Keratinocyte (primary cell): Measurements from ENCODE around the gene ARL15. TPM values are rescaled to one million over a fixed set of nuclear protein-coding genes. Genes with fewer than 3 reads are reported as not detected.

Source experiments
- DNase-seq: peaks from one replicate; pipeline ENCODE4 v3.0.0-alpha.2; 2011; ENCODE audit warnings: low read depth, missing footprints, low spot score
- FAIRE-seq: peaks from 2 replicates; lab custom pipeline; 2011; peaks lifted over from hg19 to GRCh38; lab: Jason Lieb, UNC
- H2AFZ ChIP-seq: 2 replicates; pipeline ENCODE4 v1.6.0; 2012; ENCODE audit warnings: low read length, control low read depth, inconsistent platforms; ENCODE audit not compliant: control insufficient read depth
- H3K27ac ChIP-seq: 2 replicates; pipeline ENCODE4 v1.5.1; 2011; ENCODE audit warnings: low read length; ENCODE audit not compliant: control insufficient read depth, insufficient read depth
- H3K27me3 ChIP-seq: 3 replicates; pipeline ENCODE4 v1.6.0; 2011; ENCODE audit warnings: low read length; ENCODE audit not compliant: control insufficient read depth, insufficient read depth; ENCODE audit errors: extremely low read depth
- H3K36me3 ChIP-seq, 2 experiments: 2 replicates in 1 of 2; 3 replicates in 1 of 2; pipeline ENCODE4 v1.5.1; 2011; ENCODE audit warnings: low read length in 2 of 2, mild to moderate bottlenecking in 1 of 2; ENCODE audit not compliant: control insufficient read depth in 2 of 2, insufficient read depth in 2 of 2; ENCODE audit errors: extremely low read depth in 1 of 2
- H3K4me1 ChIP-seq: 3 replicates; pipeline ENCODE4 v1.5.1; 2011; ENCODE audit warnings: low read length; ENCODE audit not compliant: control insufficient read depth, insufficient read depth; ENCODE audit errors: extremely low read depth
- H3K4me2 ChIP-seq: 3 replicates; pipeline ENCODE4 v1.6.0; 2011; ENCODE audit warnings: low read depth, low read length; ENCODE audit not compliant: control insufficient read depth, insufficient read depth; ENCODE audit errors: extremely low read depth
- H3K4me3 ChIP-seq, 3 experiments: fragments of 200-600 bp in 1 of 3; sonication (generic) in 1 of 3; 2 replicates in 2 of 3; 3 replicates in 1 of 3; pipeline ENCODE4 v1.5.1; 2011 to 2016; ENCODE audit warnings: low read length in 3 of 3, mild to moderate bottlenecking in 3 of 3, control low read depth in 2 of 3, inconsistent platforms in 1 of 3, low read depth in 1 of 3, mixed read lengths in 1 of 3, mixed run types in 1 of 3, moderate library complexity in 1 of 3; ENCODE audit not compliant: control insufficient read depth in 2 of 3, insufficient read depth in 2 of 3; ENCODE audit errors: extremely low read depth in 1 of 3
- H3K79me2 ChIP-seq: 2 replicates; pipeline ENCODE4 v1.6.0; 2012; ENCODE audit warnings: low read length; ENCODE audit not compliant: control insufficient read depth, insufficient read depth
- H3K9ac ChIP-seq: 3 replicates; pipeline ENCODE4 v1.6.0; 2011; ENCODE audit warnings: low read length; ENCODE audit not compliant: control insufficient read depth, insufficient read depth; ENCODE audit errors: extremely low read depth
- H3K9me1 ChIP-seq: 3 replicates; pipeline ENCODE4 v1.6.0; 2011; ENCODE audit warnings: low read length; ENCODE audit not compliant: control insufficient read depth, insufficient read depth; ENCODE audit errors: extremely low read depth
- H3K9me3 ChIP-seq: 2 replicates; pipeline ENCODE4 v1.5.1; 2012; ENCODE audit warnings: low read depth, low read length; ENCODE audit not compliant: control insufficient read depth
- H4K20me1 ChIP-seq: 3 replicates; pipeline ENCODE4 v1.6.0; 2011; ENCODE audit warnings: low read length; ENCODE audit not compliant: control insufficient read depth, insufficient read depth; ENCODE audit errors: extremely low read depth
- CTCF ChIP-seq, 3 experiments: IDR thresholded peaks in 1 of 3; conservative IDR thresholded peaks in 1 of 3; optimal IDR thresholded peaks in 1 of 3; 2 replicates in 2 of 3; 3 replicates in 1 of 3; pipeline versions ENCODE3 to v1.5.1; 2011; ENCODE audit warnings: low read length in 3 of 3, mild to moderate bottlenecking in 3 of 3, moderate library complexity in 2 of 3, control low read depth in 1 of 3, inconsistent platforms in 1 of 3; ENCODE audit not compliant: insufficient read depth in 2 of 3; ENCODE audit errors: extremely low read depth in 1 of 3
- EZH2 ChIP-seq: IDR thresholded peaks from one replicate; pipeline ENCODE4 v1.6.1; 2012; ENCODE audit warnings: inconsistent platforms, mild to moderate bottlenecking, low read length, moderate library complexity
- dilution Hi-C: fragments of 300-500 bp; cut with MboI; formaldehyde crosslinking; loops from one replicate; pipeline ENCODE4 v1.7.0; 2020; ENCODE audit warnings: low sequenced_read_pairs; ENCODE audit not compliant: extremely low pct_ligation_motif_present
- polyA plus RNA-seq, 5 experiments: library from polyadenylated mRNA; depleted of rRNA in 3 of 5; stranded (reverse) in 3 of 5; stranded (forward) in 1 of 5; unstranded in 1 of 5; fragments of >200 nt; gene quantifications; 1 replicate in 1 of 5; 2 replicates in 3 of 5; 3 replicates in 1 of 5; pipeline versions ENCODE4 v1.2.1 to v1.2.3, GENCODE V29; 2011 to 2012; ENCODE audit warnings: missing spikeins in 2 of 5, low read depth in 1 of 5, low replicate concordance in 1 of 5

Gene ARL15
- polyA plus RNA-seq, 1 donor (not counting 4 experiments of a cell fraction or from before 2014, with no cell fraction given), result 19.7 TPM

- H3K4me1 ChIP-seq, result no peaks in the 10 kb centered on the region
- FAIRE-seq (no peak), DNase-seq (no peak)
- H4K20me1 ChIP-seq, result no peaks in the 10 kb centered on the region
- dilution Hi-C loops, result no loop called here
- H3K4me3 ChIP-seq, result no peak overlapping the region
- H3K9me1 ChIP-seq, result no peaks in the 10 kb centered on the region
- no peak overlapping the region for H3K27ac ChIP-seq
- H3K79me2 ChIP-seq, result peaks cover 7% of the 10 kb centered on the region
- no peak for TF ChIP-seq EZH2
- TF ChIP-seq CTCF (optimal IDR thresholded peaks at IDR 0.05 in 1 of 3, IDR thresholded peaks at IDR 0.05 in 1 of 3, conservative IDR thresholded peaks at IDR 0.05 in 1 of 3; ENCODE audit: extremely low read depth in 1 of 3, insufficient read depth in 2 of 3, low read length in 3 of 3), result no peak
- no peak overlapping the region for H3K4me2 ChIP-seq
- H3K9ac ChIP-seq, result no peak overlapping the region
- H2AFZ ChIP-seq, result no peak overlapping the region
- no peaks in the 10 kb centered on the region for H3K36me3 ChIP-seq
- no peaks in the 10 kb centered on the region for H3K27me3 ChIP-seq
- H3K9me3 ChIP-seq, result no peaks in the 10 kb centered on the region
Observed at GRCh38 chr5:54296386-54296785, 14.0 kb downstream of the ARL15 start.

DNA sequence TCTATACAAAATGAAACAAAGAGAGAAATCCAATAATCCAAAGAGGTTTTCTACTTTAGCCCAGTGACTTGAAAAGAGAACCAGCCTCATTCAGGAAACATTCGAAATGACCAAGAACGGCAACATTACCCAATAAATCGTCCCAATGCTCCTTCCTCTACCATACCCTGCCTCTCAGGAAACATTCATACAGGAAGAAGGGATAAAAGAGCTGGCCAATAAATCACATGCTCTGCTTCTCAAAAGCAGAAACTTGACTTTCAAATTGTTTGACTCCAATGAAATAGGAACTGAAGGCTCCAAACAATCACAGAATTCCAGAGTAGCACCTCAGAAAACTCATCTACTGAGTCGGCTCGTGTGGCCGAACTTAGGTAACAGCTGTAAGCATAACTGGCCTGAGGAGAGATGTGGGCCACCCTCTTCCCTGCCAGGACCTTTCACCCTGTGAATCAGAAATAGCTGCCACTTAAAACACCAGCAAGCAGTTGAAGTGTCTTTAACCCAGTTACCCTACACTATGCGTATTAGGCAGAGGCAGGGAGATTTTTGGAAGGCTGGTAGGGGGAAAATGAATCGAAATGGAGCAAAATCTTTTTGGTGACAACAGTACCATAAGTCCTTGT is 14.6 kb downstream of the ARL15 start:
- H3K9me3 ChIP-seq, result no peaks in the 10 kb centered on the region
- H3K79me2 ChIP-seq, result peaks cover 7% of the 10 kb centered on the region
- TF ChIP-seq EZH2 (no peak), CTCF (optimal IDR thresholded peaks at IDR 0.05 in 1 of 3, IDR thresholded peaks at IDR 0.05 in 1 of 3, conservative IDR thresholded peaks at IDR 0.05 in 1 of 3; ENCODE audit: extremely low read depth in 1 of 3, insufficient read depth in 2 of 3, low read length in 3 of 3) (no peak)
- no peaks in the 10 kb centered on the region for H3K27me3 ChIP-seq
- DNase-seq, result no peak
- H3K27ac ChIP-seq, result no peak overlapping the region
- H3K9me1 ChIP-seq, result no peaks in the 10 kb centered on the region
- no peaks in the 10 kb centered on the region for H3K36me3 ChIP-seq
- H3K4me2 ChIP-seq, result no peak overlapping the region
- no peak overlapping the region for H3K4me3 ChIP-seq
- no peaks in the 10 kb centered on the region for H3K4me1 ChIP-seq
- dilution Hi-C loops, result no loop called here
- H3K9ac ChIP-seq, result no peak overlapping the region
- H2AFZ ChIP-seq, result no peak overlapping the region
- FAIRE-seq, result no peak
- no peaks in the 10 kb centered on the region for H4K20me1 ChIP-seq
